Pancreas (tissue), 10 donors: Measurements from ENCODE around the gene ITSN1. TPM values are rescaled to one million over a fixed set of nuclear protein-coding genes. Genes with fewer than 3 reads are reported as not detected.

ENCODE experiments used
- ATAC-seq, 4 donors: fragments of 200-7000 bp; cut with Tn5 transposase; one replicate each; pipeline versions ENCODE4 v1.8.0 to v1.9.1; 2020; ENCODE audit warnings: mild to moderate bottlenecking in 4 of 4, moderate library complexity in 4 of 4
- DNase-seq, 6 donors: peaks; one replicate each; pipeline ENCODE4 v3.0.0-alpha.2; 2020
- FAIRE-seq: peaks from 2 replicates; lab custom pipeline; 2012; peaks lifted over from hg19 to GRCh38; lab: Jason Lieb, UNC
- H3K27ac ChIP-seq, 4 donors: fragments of 200-600 bp; sonication (generic); 1 replicate in 3 of 4; 2 replicates in 1 of 4; pipeline versions ENCODE4 v1.5.0 to v1.8.0; 2020
- H3K27me3 ChIP-seq, 4 donors: fragments of 200-600 bp; one replicate each; pipeline ENCODE4 v1.8.0; 2021
- H3K36me3 ChIP-seq, 3 donors: fragments of 200-600 bp; sonication (generic) in 1 of 3; one replicate each; pipeline versions ENCODE4 v1.5.0 to v1.8.0; 2020 to 2021
- H3K4me1 ChIP-seq, 3 donors: fragments of 200-600 bp; one replicate each; pipeline ENCODE4 v1.8.0; 2021
- H3K4me3 ChIP-seq, 4 donors: fragments of 200-600 bp; sonication (generic) in 2 of 4; one replicate each; pipeline versions ENCODE4 v1.5.0 to v1.8.0; 2020 to 2021
- H3K9me3 ChIP-seq, 4 donors: fragments of 200-600 bp; one replicate each; pipeline ENCODE4 v1.8.0; 2021
- WGBS, 2 donors: extraction: QIAGEN DNeasy Blood & Tissue Kit; methylation state at CpG; one replicate each; pipeline ENCODE4 v1.1.7; 2013; 5-methylcytosine and 5-hydroxymethylcytosine counted together
- intact Hi-C, 3 donors: fragments of 100-400 bp; cut with DNase I; formaldehyde crosslinking; loops; one replicate each; pipeline versions ENCODE4 v1.11.1 to v1.14.2; 2022
- polyA plus RNA-seq, 2 donors: library from polyadenylated mRNA; stranded (reverse); fragments of 200-250 nt; gene quantifications; one replicate each; pipeline ENCODE4 v1.2.3, GENCODE V29; 2013
- total RNA-seq, 6 donors: library from RNA; stranded (reverse); fragmentation: NEBNext Ultra II Directional in 4 of 6; extraction: Animal tissue kit (Norgen Biotek cat#: 25700) in 4 of 6; gene quantifications; one replicate each; pipeline versions ENCODE4 v1.2.1 to v1.2.4, GENCODE V29; 2021 to 2023
- TF ChIP-seq, protein P1 (sequence below), 4 donors: fragments of 200-600 bp; sonication (generic) in 3 of 4; IDR thresholded peaks; one replicate each; pipeline versions ENCODE4 v1.5.0 to v1.8.0; 2021; ENCODE audit warnings: antibody characterized with exemption in 4 of 4
- donor health status: healthy with polysubstance abuse.
- donor health status: DM: no; HTN: no; CAD: no; lungs with moderate emphysema.
- donor health status: DM: no; HTN: no; CAD: no.
- donor health status: control.
- donor health status: control.
- donor health status: Bipolar disorder and iron deficiency.
- donor health status: DM: yes; HTN: yes; CAD: no.
- donor health status: DM: no; HTN: no; CAD: no.
- donor health status: DM: no; HTN: no; CAD: no.
- donor health status: DM: yes; HTN: yes; CAD: no.

The ITSN1 gene
- total and polyA plus RNA-seq, 8 donors, result 3.5 to 19.4 (median 6.0) TPM

DNA sequence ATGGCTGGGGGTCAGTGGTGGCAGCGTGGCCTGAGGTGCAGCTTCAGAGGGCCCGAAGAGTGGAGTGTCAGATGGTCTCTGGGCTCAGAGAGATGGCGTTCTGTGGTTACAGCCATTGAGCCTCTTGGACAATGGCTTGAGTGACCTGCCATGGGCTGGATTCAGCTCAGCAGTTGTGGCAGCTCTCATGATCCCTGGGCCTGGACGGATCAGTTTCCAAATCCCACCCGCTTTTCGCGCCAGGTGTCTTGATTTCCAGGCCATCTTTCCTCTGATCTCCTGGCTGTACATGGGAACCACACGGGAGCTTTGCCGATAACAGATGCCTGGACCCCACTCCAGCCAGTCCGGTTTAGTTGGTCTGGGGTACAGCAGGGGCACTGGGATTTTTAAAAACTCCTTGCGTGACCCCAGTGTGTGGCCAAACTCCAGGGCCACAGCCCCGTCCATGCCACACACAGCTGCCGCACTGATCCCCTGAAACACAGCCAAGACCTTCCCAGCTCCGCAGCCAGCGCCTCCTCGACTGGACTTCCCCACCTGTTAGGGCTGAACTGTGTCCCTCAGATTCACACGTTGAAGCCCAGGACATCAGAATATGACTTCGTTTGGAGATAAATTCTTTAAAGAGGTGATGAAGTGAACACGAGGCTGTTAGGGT, 205.4 kb downstream of the ITSN1 start:
- H3K27me3 ChIP-seq, result no peaks in the 10 kb centered on the region
- TF ChIP-seq, protein P1, sequence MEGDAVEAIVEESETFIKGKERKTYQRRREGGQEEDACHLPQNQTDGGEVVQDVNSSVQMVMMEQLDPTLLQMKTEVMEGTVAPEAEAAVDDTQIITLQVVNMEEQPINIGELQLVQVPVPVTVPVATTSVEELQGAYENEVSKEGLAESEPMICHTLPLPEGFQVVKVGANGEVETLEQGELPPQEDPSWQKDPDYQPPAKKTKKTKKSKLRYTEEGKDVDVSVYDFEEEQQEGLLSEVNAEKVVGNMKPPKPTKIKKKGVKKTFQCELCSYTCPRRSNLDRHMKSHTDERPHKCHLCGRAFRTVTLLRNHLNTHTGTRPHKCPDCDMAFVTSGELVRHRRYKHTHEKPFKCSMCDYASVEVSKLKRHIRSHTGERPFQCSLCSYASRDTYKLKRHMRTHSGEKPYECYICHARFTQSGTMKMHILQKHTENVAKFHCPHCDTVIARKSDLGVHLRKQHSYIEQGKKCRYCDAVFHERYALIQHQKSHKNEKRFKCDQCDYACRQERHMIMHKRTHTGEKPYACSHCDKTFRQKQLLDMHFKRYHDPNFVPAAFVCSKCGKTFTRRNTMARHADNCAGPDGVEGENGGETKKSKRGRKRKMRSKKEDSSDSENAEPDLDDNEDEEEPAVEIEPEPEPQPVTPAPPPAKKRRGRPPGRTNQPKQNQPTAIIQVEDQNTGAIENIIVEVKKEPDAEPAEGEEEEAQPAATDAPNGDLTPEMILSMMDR (IDR thresholded peaks at IDR 0.05), result no peak
- H3K4me3 ChIP-seq, result no peak overlapping the region
- DNase-seq (no peak), FAIRE-seq (no peak), ATAC-seq (no peak)
- intact Hi-C loops, result no loop called here
- no peaks in the 10 kb centered on the region for H3K9me3 ChIP-seq
- WGBS, 2 donors, result 79 to 83% methylated on average over 19 of the region's 19 CpGs
- no peaks in the 10 kb centered on the region for H3K36me3 ChIP-seq
- H3K4me1 ChIP-seq, result no peaks in the 10 kb centered on the region
- H3K27ac ChIP-seq, result no peak overlapping the region

DNA sequence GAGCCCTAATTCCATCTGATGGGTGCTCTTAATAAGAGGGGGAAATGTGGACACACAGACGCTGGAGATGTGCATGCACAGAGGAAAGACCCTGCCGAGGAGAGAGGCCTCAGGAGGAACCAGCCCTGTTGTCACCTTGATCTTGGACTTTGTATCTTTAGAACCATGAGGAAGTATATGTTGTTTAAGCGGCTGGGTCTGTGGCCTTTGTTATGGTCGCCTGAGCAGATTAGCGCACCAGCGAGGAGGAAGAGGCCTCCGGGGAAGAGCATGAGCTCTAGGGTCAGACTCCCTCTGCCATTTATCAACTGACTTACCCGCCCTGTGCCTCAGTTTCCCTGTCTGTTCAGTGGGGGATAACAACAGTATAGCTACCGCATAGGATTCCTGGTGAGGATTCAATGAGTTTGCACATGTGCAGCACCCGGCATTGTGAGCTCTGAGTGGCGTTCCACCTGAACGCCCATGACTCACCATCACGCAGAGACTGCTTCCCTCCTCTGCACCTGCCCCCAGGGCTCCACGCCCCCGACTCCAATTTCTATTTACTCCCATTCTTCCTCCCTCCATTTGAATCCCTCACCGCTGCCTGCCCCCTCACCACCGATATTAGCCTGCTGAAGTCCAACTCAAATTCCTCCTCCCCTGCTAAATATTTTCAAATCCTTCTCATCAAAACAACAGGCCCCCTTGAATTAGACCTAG, 206.1 kb downstream of the ITSN1 start:
- DNase-seq (no peak), FAIRE-seq (no peak), ATAC-seq (no peak)
- no peaks in the 10 kb centered on the region for H3K9me3 ChIP-seq
- H3K4me1 ChIP-seq, result no peaks in the 10 kb centered on the region
- no peak overlapping the region for H3K4me3 ChIP-seq
- H3K27me3 ChIP-seq, result no peaks in the 10 kb centered on the region
- H3K36me3 ChIP-seq, result no peaks in the 10 kb centered on the region
- no peak overlapping the region for H3K27ac ChIP-seq
- TF ChIP-seq, protein P1 (IDR thresholded peaks at IDR 0.05), result no peak
- intact Hi-C loops, result no loop called here
- WGBS, 2 donors, result 75 to 80% methylated on average over 17 of the region's 17 CpGs

DNA sequence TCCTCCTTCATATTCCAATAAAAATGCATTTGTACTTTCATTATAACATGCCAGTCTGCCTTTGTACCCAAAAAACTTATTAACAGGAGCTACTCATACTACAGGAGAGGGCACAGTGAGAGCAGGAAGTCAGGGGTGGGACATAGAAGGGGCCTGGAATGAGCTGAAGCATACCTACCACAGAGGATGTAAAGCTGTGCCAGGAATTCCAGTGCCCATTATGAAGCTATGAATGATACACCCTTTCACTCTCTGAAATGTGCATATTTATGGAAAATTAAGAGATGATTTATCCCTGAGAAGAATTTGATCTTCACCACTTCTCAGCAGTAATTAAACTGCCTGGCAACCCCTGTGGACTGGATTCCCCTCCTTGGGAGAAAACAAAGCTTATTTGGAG, 207.5 kb downstream of the ITSN1 start:
- TF ChIP-seq, protein P1 (IDR thresholded peaks at IDR 0.05), result no peak
- no peaks in the 10 kb centered on the region for H3K9me3 ChIP-seq
- DNase-seq (no peak), ATAC-seq (no peak), FAIRE-seq (no peak)
- H3K4me3 ChIP-seq, result no peak overlapping the region
- no peaks in the 10 kb centered on the region for H3K4me1 ChIP-seq
- H3K36me3 ChIP-seq, result no peaks in the 10 kb centered on the region
- intact Hi-C loops, result no loop called here
- no peak overlapping the region for H3K27ac ChIP-seq
- H3K27me3 ChIP-seq, result no peaks in the 10 kb centered on the region

DNA sequence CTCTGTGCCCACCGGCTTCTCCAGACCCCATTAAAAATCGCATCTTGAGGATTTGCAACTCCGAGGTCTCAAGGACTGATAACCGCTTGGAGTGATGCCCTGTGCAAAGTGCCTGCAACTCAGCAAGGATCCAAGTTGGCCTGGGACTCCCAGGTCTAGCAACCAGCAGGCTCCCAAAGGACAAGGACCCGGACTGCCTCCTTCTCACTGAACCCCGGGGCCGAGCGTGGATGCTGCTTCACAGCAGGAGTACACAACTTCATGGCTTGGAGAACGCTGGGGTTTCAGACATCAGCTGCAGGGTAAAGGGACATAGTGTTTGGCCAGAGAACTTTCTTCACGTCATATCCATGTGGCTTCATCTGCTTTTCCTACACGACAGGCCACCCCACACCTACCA, 208.1 kb downstream of the ITSN1 start:
- FAIRE-seq (no peak), ATAC-seq (no peak), DNase-seq (no peak)
- Histone ChIP-seq H3K27me3 (no peaks in the 10 kb centered on the region), H3K4me3 (no peak overlapping the region), H3K9me3 (no peaks in the 10 kb centered on the region), H3K36me3 (no peaks in the 10 kb centered on the region), H3K4me1 (no peaks in the 10 kb centered on the region), H3K27ac (no peak overlapping the region)
- 71 to 72% methylated on average over 11 of the region's 11 CpGs for whole genome bisulfite sequencing, 2 donors
- TF ChIP-seq, protein P1 (IDR thresholded peaks at IDR 0.05), result no peak
- intact Hi-C loops, result no loop called here

DNA sequence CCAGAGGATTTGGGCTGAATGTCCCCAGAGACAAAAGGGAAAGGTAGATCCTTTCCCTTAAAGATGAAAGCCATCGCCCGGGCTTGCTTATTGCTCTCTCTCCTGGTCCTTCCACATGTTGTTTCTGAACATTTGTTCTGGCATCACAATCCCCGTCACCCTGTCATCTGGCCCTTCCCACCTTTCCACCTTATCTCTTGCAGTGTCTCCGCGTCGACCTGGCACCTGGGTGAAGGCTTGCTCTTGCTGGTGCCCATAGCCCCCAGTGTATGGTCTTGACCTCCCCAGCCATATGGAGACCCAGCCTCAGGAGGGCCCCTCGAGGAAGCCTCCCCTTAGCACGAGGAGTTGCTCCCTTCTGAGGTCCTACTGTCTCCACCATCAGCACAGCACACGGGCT, 208.7 kb downstream of the ITSN1 start:
- H3K36me3 ChIP-seq, result no peaks in the 10 kb centered on the region
- FAIRE-seq (no peak), DNase-seq (no peak), ATAC-seq (no peak)
- no peaks in the 10 kb centered on the region for H3K9me3 ChIP-seq
- H3K27me3 ChIP-seq, result no peaks in the 10 kb centered on the region
- 67 to 71% methylated on average over 9 of the region's 9 CpGs for WGBS, 2 donors
- no peak overlapping the region for H3K27ac ChIP-seq
- no peaks in the 10 kb centered on the region for H3K4me1 ChIP-seq
- no peak overlapping the region for H3K4me3 ChIP-seq
- intact Hi-C loops, result no loop called here
- TF ChIP-seq, protein P1 (IDR thresholded peaks at IDR 0.05), result no peak
